HG02884 (cell line): Measurements from ENCODE around the gene STMND1.

Experiments used
- ATAC-seq: cut with Tn5 transposase; IDR thresholded peaks from one replicate; pipeline ENCODE4 v1.9.1; 2021; ENCODE audit warnings: mild to moderate bottlenecking, moderate library complexity; ENCODE audit not compliant: unreplicated experiment

The STMND1 gene

GRCh38 chr6:17157617-17158016 lies 55.8 kb downstream of the STMND1 start:
- no peak for ATAC-seq

- no peak for ATAC-seq
Observed at GRCh38 chr6:17159240-17159639, 57.4 kb downstream of the STMND1 start.

GRCh38 chr6:17161076-17161475 lies 59.2 kb downstream of the STMND1 start:
- no peak for ATAC-seq

- ATAC-seq = no peak
Observed at GRCh38 chr6:17165383-17165782, 63.5 kb downstream of the STMND1 start.

GRCh38 chr6:17167327-17167979 lies 65.6 kb downstream of the STMND1 start:
- ATAC-seq = no peak

- no peak for ATAC-seq
Observed at GRCh38 chr6:17169291-17169690, 67.4 kb downstream of the STMND1 start.

GRCh38 chr6:17169711-17170110 lies 67.9 kb downstream of the STMND1 start:
- ATAC-seq = no peak

- ATAC-seq = no peak
Observed at GRCh38 chr6:17172836-17173470, 71.1 kb downstream of the STMND1 start.

- ATAC-seq = no peak
Observed at GRCh38 chr6:17178326-17178725, 76.5 kb downstream of the STMND1 start.

GRCh38 chr6:17178754-17179529 lies 77.1 kb downstream of the STMND1 start:
- ATAC-seq = no peak

- ATAC-seq = no peak
Observed at GRCh38 chr6:17179530-17180073, 77.8 kb downstream of the STMND1 start.
